ENCODE data around the gene ITIH5. TPM values are rescaled to one million over a fixed set of nuclear protein-coding genes. Genes with fewer than 3 reads are reported as not detected.

The ITIH5 gene
- total RNA-seq, 1 donor from 2014 or later = not detected

DNA sequence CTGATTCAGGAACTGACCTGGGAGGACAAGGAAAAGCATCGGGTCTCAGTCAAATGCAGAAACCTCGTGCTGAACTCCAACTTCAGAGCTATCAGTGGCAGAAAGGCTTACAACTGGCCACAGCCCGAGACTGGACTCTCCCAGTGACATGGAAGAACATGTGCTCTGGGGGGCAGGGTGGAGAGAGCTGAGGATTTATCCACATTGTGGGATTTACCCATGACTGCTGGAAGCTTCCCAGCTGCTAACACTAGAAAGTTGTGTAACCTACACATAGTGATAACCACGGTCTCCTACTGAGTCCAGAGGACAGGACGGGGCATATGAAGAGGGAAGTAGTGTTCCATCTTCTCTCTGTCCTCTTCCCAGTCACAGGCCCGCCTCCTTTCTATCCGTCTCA, 103.4 kb downstream of the ITIH5 start:
- no peak for DNase-seq (ENCODE audit: low read depth)
- TF ChIP-seq, protein P1, sequence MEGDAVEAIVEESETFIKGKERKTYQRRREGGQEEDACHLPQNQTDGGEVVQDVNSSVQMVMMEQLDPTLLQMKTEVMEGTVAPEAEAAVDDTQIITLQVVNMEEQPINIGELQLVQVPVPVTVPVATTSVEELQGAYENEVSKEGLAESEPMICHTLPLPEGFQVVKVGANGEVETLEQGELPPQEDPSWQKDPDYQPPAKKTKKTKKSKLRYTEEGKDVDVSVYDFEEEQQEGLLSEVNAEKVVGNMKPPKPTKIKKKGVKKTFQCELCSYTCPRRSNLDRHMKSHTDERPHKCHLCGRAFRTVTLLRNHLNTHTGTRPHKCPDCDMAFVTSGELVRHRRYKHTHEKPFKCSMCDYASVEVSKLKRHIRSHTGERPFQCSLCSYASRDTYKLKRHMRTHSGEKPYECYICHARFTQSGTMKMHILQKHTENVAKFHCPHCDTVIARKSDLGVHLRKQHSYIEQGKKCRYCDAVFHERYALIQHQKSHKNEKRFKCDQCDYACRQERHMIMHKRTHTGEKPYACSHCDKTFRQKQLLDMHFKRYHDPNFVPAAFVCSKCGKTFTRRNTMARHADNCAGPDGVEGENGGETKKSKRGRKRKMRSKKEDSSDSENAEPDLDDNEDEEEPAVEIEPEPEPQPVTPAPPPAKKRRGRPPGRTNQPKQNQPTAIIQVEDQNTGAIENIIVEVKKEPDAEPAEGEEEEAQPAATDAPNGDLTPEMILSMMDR (conservative IDR thresholded peaks at IDR 0.05; ENCODE audit: low read depth, low read length) = no peak

DNA sequence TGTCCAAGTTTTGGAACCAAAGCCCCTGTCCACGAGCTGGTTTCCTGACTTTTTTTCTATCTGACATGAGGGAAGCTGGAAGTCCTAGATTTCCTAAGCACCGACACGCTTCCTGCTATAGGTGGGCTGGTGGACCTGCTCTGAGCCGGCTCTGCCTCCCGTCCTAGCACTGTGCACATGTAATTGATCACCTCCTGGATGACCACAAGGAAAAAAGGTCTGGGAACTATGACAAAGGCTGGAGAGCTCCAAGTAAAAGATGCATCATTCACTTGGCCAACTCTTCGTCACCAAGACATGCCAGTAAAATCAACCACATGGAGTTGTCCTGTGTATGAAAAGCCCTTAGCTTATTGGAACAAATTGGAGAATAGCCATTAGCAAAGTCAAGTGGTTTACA, 104.8 kb downstream of the ITIH5 start:
- no peak for DNase-seq (ENCODE audit: low read depth)
- no peak overlapping the region for H3K4me3 ChIP-seq (ENCODE audit: low read depth, low read length)
- TF ChIP-seq, protein P1 (conservative IDR thresholded peaks at IDR 0.05; ENCODE audit: low read depth, low read length) = no peak

More for the DNA sequence above, 103.4 kb downstream of the ITIH5 start:
- no peak overlapping the region for H3K4me3 ChIP-seq (ENCODE audit: low read depth, low read length)

DNA sequence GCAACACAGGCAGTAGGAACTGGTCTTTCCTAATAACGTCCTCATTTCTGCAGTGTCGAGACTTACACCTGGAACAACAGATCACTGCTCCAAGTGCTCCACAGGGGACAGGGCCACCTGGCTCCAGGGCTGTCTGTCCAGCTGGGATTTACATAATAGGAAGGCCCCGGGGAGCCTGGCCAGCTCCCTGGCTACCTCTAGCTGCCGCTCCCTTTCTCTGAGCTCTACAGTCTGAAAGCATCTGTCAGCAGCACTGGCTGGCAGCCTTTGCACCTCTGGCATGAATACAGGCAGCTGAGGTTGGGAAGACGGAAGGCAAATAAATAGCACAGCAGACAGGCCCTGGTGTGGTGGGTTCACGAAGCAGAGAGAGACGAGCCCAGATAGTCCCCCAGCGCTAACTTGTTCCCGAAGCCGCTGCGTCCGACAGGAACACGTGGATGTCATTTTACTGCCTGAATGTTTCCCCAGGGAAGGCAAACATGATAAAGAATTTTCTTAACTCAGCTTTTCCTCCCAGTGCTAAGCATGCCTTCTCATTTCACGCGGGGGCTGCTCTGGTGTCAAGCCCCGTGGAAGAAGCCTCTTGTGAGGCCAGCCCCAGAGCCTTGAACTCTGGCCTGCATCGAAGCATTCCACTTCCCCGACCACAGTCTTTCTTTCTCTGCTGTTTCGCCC, 105.4 kb downstream of the ITIH5 start:
- no peak overlapping the region for H3K4me3 ChIP-seq (ENCODE audit: low read depth, low read length)
- TF ChIP-seq, protein P1 (conservative IDR thresholded peaks at IDR 0.05; ENCODE audit: low read depth, low read length) = no peak
- DNase-seq (ENCODE audit: low read depth) = no peak

DNA sequence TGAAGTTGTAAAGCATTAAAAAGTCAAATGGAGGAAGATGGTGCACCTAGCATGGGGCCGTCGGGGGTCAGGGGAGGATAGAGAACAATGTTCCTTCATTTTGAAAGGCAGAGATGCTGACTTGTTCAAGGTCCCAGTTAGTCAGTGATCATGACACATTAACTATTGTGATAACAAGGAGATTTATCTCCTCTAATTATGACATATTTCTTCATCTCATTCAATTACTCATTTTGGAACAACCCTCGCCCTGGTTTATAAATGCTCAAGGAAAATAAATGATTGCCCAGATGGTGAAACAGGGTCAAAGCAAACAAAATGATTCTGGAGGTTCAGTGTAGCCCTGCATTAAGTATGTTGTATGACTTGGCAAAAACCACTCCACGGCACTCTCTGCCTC, 106.2 kb downstream of the ITIH5 start:
- H3K4me3 ChIP-seq (ENCODE audit: low read depth, low read length) = no peak overlapping the region
- no peak for DNase-seq (ENCODE audit: low read depth)
- TF ChIP-seq, protein P1 (conservative IDR thresholded peaks at IDR 0.05; ENCODE audit: low read depth, low read length) = no peak

DNA sequence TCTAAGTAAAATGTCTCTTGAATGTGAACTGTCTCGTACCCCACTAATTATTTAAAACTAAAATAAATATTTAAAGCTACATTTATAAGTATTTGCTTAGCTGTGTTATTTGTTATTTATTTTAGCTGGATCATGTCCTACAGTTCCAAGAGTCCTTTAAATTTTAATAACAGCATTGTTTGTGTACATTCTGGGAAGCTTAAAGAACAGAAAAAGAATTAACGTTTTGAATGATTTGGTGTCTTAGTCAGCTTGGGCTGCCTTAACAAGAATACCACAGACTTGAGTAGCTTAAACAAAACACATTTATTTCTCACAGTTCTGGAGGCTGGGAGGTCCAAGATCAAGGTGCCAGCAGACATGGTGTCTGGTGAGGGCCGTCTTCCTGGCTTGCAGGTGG, 107.4 kb downstream of the ITIH5 start:
- TF ChIP-seq, protein P1 (conservative IDR thresholded peaks at IDR 0.05; ENCODE audit: low read depth, low read length) = no peak
- no peak for DNase-seq (ENCODE audit: low read depth)
- H3K4me3 ChIP-seq (ENCODE audit: low read depth, low read length) = no peak overlapping the region

DNA sequence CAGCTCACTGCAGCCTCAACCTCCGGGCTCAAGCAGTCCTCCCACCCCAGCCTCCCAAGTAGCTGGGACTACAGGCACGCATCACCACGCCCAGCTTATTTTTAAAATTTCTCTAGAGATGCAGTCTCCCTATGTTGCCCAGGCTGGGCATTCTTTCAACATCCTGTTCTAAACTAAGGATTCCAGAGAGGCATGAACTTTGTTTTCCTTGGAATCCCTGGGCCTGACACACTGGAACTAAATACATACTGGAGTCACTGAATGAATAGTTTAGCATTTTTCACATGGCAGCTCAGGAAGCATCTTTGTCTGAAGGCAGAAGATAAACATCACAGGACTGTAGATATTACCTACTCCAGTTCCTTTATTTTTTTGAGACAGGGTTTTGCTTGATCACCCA, 108.7 kb downstream of the ITIH5 start:
- DNase-seq (ENCODE audit: low read depth) = peak; percentile 49
- no peak overlapping the region for H3K4me3 ChIP-seq (ENCODE audit: low read depth, low read length)
- TF ChIP-seq, protein P1 (conservative IDR thresholded peaks at IDR 0.05; ENCODE audit: low read depth, low read length) = no peak

DNA sequence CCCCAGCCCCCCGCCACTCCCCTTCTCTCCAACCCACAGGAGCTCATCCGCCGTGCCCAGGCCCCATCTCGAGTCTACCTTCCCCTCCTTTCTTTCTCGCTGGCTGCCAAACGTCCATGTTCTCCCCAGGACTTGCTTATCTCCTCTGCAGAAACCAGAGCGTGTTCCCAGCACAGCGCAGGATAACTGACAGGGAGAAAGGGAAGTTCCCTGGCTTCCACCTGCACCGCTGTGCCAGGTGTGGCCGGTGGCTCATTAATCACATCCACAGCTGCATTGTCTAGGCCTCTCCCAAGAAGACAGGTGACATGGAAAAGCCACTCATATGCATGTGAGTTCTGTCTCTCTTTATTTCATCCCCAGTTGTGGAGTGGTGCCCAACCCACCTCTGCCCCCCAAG, 113.2 kb downstream of the ITIH5 start:
- TF ChIP-seq, protein P1 (conservative IDR thresholded peaks at IDR 0.05; ENCODE audit: low read depth, low read length) = no peak
- DNase-seq (ENCODE audit: low read depth) = no peak
- H3K4me3 ChIP-seq (ENCODE audit: low read depth, low read length) = no peak overlapping the region
